NCI-H146 (cell line): ENCODE data around the gene BTNL9.
"Not testable (repeated sequence)": the region's sequence is repeated elsewhere in the genome, so short reads cannot be mapped to it uniquely, and the experiment has no call there.

ENCODE experiments used
- DNase-seq: peaks from one replicate; lab custom pipeline; 2025; lab: John Stamatoyannopoulos, UW

The BTNL9 gene

DNA sequence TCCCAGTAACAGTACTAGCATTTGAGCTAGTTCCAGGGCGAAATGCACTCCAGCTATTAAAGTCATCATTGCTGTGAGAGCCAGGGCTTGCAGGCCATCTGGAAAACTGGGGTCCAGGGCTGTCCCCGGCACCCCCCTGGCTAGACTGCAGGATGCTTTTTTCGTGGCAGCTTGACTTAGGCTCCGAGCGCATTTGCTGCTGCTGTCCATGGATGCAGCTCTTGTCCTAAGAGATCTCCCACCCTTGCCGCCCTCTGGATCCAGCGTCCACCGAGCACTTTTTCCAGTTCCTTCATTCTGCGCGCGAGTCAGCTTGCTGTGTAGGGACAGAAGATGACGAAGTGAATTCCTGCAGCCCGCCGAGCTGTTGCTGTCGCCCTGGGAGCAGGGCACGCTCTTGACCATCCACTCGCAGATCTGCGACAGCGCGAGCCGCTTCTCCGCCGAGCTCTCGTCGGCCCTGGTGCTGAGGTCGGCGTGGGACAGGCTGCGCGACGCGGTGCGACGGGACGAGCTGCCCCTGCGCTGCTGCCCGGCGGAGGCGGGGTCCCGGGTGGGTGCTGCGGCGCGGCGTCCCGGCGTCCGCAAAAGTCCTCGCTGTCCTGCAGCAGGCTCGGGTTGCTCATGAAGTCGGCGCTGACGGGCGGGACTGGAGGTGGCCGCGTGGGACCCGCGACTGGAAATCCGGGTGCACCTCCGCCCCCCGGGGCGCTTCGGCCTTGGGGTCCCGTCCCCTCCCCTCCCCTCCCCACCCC lies 60.2 kb downstream of the BTNL9 start:
- no peak for DNase-seq

DNA sequence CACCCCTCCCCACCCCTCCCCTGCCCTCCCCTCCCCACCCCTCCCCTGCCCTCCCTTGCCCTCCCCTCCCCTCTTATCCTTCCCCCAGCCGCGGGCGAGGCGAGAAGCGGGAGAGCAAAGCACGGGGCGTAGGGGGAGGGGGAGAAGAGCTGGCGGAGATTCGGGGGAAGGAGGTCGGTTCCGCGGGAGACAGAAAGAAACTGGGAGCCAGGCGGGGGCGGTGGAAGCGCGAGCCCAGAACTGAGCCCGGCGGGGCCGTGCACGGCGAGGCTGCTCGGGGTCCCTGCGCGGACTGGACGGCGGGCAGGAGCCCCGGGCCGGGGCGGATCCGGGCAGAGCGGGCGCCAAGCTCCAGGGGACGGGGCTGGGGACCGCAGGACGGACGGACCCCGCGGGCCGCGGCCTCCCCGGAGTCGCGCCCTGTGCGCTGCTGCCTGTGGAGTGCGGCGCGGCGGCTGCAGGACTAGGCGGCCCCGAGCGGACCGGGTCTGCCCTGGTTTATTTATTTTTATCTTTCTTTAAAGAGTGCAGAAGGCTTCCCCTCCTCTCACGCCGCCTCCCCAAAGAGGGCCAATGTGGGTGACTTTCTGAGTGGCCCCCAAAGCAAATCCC lies 61.1 kb downstream of the BTNL9 start:
- DNase-seq: not testable (repeated sequence)

DNA sequence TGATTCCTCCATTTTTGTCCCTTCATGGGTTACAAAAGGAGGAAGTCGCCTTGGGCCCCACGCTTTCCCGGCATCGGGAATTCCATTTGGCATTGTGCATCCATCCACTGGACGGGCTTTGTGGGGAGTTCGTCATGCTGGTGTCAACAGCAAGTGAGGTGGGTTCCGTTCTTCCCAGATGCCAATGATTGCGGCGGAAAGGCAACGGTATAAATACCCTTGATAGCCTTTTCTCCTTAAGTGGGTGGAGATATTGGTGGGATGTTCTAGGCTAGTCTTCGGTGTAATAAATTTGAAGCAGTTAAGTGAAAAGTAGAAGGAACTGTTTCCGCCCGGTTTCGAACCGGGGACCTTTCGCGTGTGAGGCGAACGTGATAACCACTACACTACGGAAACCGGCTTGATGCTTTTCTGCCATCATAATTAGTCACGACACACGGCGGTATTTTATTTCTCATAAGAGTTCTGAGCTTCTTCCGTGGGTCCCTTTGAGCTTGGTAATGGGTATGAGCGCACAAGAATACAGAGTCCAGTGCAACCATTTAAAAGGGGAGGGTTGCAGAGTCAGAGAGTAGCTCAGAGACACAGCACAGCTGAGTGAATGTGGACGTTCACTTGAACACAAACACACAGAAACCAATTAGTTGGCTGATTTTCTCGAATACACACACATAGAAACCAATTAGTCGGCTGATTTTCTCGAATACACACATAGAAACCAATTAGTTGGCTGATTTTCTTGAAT lies 62.0 kb downstream of the BTNL9 start:
- DNase-seq: not testable (repeated sequence)

DNA sequence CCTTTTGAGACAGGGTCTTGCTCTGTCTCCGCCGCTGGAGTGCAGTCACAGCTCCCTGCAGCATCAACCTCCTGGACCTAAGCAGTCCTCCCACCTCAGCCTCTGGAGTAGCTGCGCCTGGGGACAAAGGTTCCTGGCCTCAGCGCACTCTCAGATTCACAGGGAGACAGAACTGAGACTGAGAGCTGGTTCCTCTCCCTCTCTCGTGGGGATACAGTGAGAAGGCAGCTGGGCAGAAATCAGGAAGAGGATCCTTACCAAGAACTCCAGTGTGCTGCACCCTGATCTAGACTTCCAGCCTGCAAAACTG lies 64.1 kb downstream of the BTNL9 start:
- DNase-seq: not testable (repeated sequence)

DNA sequence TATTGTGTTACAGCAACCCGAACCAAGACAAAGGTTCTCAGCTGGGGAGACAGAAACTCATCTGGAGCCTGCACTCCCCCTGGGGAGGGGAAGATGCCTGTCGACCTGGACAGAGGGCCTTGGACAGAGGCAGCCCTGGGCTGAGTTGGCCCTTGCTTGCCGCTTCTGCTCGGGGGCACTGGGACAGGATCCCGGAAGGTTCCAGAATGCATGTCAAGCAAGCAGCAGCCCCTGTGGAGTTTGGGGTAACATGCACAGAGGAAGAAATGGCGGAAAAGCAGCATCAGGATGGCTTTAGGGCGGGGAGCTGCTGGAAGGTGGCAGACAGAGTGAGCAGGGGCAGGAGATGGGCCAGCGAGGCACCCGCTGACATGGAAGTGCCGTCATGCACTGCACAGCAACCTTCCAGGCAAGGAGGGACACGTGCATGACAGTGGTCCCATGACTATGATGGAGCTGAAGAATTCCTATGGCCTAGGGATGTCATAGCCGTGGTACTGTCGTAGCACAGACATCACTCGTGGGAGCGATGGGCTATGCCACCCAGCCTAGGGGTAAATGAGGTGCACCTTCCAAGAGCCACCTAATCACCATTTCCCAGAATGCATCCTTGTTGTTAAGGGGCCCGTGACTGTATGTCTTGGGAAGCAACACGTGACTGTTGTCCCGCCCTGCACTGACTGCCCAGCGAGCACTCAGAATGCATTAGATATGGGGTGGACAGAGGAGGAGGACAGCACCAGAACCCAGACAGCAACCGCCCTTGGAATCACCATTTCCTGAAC lies 64.7 kb downstream of the BTNL9 start:
- not testable (repeated sequence) for DNase-seq

DNA sequence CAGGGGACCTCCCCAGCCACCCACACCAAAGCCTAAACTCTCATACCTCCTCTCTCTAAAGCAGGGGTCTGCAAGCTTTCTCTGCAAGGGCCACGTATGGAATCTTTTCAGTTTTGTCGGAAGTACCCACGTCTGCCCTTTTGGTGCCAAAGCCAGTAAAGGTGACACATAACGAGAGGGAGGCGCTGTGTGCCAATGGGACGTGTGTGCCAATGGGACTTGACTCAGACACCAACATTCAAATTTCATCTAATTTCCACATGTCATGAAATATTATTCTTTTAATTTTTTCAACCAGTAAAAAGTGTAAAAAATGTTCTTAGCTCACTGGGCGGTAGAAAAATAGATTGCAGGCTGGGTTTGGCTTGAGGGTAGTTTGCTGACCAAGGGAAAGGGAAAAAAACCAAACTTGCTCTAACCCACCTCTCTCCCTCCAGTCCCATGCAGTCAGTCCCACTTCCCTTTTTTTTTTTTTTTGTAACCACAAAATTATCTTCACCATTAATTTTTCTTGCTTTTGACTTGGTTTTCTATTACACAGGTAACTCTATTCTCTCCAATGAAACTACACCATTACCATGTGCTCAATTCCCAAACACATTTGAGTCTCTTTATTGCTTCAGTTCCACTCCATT lies 65.4 kb downstream of the BTNL9 start:
- no peak for DNase-seq

DNA sequence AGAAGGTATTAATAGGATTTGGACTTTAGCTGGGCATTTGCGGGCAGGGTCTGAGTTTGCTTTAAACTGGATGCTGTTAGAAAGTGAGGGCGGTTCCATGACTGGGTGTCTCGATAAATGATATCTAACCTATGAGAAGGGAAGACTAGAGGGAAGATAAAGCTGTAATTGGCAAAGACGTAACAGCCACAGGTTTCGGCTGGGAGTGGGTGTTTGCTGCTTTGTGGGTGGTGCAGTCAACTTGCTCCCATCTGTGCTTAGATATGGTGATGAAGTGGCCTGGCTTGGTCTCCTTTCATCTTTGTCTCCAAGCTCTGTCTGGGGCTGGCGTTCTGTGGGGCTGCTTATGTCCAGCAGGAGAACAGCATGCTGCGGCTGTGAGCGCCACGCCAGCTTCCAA lies 67.6 kb downstream of the BTNL9 start:
- DNase-seq: no peak

DNA sequence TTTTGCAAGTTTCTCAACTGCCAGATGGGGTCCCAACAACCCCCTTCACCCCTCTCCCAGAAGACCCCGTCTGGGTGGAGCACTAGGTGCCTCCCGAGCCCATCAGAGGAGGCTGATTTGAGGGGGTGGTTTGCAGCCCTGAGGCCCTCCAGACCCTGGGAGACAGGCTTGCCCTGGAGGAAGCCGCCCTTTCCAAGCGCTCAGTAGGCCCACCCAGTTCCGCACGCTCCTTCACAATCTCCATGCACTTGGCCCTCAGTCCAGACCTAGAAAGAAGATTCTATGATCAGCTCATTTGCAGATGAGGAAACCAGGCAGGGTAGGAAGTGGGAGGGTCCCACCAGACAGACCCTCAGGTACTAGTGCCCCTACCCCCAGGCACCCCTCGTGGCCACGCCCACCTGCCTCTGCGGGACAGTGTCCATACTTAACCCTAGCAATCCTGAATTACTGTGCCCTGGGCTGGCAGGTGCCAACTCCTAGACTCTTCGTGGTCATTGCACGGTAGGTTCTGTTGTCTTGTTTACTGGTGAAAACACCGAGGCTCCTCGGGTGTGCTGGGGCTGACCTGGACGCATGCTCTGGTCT lies 68.6 kb downstream of the BTNL9 start:
- no peak for DNase-seq

DNA sequence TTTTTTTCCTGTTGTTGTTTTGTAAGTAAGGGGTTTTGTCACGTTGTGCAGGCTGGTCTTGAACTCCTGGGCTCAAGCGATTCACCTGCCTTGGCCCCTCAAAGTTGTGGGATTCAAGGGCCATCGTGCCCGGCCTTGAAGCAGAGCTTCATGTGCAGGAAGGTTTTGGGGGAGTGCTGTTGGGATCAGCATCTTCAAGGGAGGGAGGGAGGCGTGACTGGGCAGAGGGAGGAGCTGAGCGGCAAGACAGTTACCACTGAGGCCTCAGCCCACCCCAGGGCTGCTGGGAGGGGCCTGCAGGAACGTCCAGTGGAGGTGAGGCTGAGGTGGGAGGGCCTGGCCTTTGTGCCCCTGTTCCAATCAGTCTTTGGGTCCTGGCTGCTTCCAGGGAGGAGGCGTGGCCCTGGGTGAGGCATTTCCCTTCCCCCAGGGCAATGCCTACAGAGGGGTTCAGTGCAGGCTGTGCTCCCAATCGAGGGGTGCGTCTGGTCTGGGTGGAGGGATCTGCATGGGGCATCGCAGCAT lies 69.5 kb downstream of the BTNL9 start:
- no peak for DNase-seq

DNA sequence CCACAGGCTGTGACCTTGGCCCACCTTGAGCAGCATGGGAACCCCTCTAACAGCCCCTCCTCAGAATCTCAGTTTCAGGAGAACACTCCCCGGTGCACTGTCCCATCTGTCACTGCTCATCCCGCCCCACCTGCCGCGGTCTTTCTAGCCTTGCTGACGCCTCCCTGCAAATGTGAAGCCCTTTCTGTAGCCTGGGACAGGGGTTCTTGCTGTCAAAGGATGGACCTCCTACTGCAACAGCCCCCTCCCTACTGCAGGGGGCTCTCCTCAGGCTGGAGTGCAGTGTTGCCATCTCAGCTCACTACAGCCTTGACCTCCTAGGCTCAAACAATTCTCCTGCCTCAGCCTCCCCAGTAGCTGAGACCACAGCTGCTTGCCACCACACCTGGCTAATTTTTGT lies 70.9 kb downstream of the BTNL9 start:
- no peak for DNase-seq
